Bronchial epithelial cell (primary cell): ENCODE data around the gene DOCK11. TPM values are rescaled to one million over a fixed set of nuclear protein-coding genes. Genes with fewer than 3 reads are reported as not detected.
"Not testable (repeated sequence)": the region's sequence is repeated elsewhere in the genome, so short reads cannot be mapped to it uniquely, and the experiment has no call there.

Experiments
- DNase-seq: peaks from one replicate; pipeline ENCODE4 v3.0.0-alpha.2; 2010; ENCODE audit warnings: low read depth
- FAIRE-seq: peaks from 2 replicates; lab custom pipeline; 2011; peaks lifted over from hg19 to GRCh38; lab: Jason Lieb, UNC
- H3K27me3 ChIP-seq: 2 replicates; pipeline ENCODE4 v1.5.1; 2011; ENCODE audit warnings: low read length; ENCODE audit not compliant: control insufficient read depth, insufficient read depth
- H3K36me3 ChIP-seq: 2 replicates; pipeline ENCODE4 v1.5.1; 2011; ENCODE audit warnings: low read length; ENCODE audit not compliant: control insufficient read depth, insufficient read depth
- H3K4me3 ChIP-seq: 2 replicates; pipeline ENCODE4 v1.5.1; 2011; ENCODE audit warnings: mild to moderate bottlenecking, low read depth, low read length, control low read depth
- total RNA-seq: library from RNA; depleted of rRNA; stranded (reverse); fragments of >200 nt; gene quantifications from 2 replicates; pipeline ENCODE4 v1.2.1, GENCODE V29; 2014
- TF ChIP-seq, protein P1 (sequence below): IDR thresholded peaks from 2 replicates; pipeline ENCODE4 v1.5.1; 2011; ENCODE audit warnings: mild to moderate bottlenecking, moderate library complexity, low read length, control low read depth, inconsistent platforms; ENCODE audit not compliant: insufficient read depth, severe bottlenecking

The DOCK11 gene
- total RNA-seq, 1 donor from 2014 or later, result 0.26 TPM

DNA sequence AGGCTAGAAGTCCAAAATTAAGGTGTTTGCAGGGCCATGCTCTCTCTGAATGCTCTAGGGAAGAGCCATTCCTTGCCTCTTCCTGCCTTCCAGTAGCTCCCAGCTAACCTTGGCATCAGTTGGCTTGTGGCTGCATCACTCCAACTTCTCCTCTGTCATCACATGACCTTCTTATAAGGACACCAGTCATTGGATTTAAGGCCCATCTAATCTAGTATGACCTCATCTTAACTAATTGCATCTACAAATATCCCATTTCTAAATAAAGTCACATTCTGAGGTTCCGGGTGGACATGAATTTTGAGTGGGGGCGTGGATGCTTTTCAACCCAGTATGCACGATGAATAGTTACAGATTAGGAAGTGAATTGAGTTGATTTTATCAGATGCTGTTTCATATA lies 89.7 kb downstream of the DOCK11 start:
- no peak for DNase-seq
- no peak for FAIRE-seq

DNA sequence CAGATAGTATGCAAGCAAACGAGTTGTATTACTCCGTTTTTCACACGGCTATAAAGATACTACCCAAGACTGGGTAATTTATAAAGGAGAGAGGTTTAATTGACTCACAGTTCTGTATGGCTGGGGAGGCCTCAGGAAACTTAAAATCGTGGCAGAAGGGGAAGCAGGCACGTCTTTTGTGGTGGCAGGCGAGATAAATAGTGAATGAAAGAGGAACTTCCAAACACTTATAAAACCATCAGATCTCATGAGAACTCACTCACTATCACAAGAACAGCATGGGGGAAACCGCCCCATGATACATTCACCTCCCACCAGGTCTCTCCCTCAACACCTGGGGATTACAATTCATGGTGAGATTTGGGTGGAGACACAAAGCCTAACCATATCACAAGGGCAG lies 90.6 kb downstream of the DOCK11 start:
- H3K36me3 ChIP-seq, FAIRE-seq, DNase-seq, H3K27me3 ChIP-seq, H3K4me3 ChIP-seq: not testable (repeated sequence)

More for the DNA sequence above, 89.7 kb downstream of the DOCK11 start:
- TF ChIP-seq, protein P1, sequence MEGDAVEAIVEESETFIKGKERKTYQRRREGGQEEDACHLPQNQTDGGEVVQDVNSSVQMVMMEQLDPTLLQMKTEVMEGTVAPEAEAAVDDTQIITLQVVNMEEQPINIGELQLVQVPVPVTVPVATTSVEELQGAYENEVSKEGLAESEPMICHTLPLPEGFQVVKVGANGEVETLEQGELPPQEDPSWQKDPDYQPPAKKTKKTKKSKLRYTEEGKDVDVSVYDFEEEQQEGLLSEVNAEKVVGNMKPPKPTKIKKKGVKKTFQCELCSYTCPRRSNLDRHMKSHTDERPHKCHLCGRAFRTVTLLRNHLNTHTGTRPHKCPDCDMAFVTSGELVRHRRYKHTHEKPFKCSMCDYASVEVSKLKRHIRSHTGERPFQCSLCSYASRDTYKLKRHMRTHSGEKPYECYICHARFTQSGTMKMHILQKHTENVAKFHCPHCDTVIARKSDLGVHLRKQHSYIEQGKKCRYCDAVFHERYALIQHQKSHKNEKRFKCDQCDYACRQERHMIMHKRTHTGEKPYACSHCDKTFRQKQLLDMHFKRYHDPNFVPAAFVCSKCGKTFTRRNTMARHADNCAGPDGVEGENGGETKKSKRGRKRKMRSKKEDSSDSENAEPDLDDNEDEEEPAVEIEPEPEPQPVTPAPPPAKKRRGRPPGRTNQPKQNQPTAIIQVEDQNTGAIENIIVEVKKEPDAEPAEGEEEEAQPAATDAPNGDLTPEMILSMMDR, result no peak
- H3K4me3 ChIP-seq, result no peak overlapping the region
- no peaks in the 10 kb centered on the region for H3K27me3 ChIP-seq
- H3K36me3 ChIP-seq, result no peaks in the 10 kb centered on the region

DNA sequence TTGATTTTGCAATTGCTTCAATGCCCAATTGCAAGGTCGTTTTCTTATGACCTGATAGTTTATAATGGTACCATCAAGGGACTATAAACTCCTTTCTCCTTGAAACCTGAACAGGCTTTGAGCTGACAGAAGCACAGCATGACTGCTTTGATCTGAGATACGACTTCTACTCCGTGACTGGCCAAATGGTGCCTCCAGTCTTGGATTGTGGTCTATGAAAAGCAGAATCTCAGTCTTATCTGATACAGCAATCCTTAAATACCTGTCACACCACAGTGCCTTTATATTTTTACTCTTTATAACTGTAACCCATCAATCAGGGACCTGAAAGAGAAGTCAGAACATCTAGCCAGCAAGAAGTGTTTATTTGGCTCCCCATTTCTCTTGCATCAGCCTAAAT lies 93.1 kb downstream of the DOCK11 start:
- FAIRE-seq (no peak), DNase-seq (no peak)
- Histone ChIP-seq H3K27me3 (no peaks in the 10 kb centered on the region), H3K36me3 (no peaks in the 10 kb centered on the region), H3K4me3 (no peak overlapping the region)
- TF ChIP-seq, protein P1, result no peak

DNA sequence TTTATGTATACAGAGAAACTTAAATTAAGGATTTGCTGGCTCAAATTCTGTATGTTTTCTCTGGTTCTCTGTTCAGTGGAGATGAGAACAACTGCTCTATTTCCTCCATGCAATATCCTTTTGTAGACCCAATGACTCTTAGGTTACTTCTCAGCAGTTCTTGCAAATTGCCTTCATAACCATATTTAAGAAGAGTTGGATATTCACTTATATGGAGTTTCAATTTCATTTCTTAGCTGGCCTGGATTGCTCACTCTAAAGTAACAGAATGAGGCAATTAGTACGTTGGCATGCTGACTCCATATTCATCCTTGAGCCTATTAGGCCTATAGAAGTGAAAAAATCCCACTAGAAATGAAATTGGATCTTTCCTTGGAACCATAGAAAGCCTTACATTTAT lies 93.6 kb downstream of the DOCK11 start:
- DNase-seq (no peak), FAIRE-seq (no peak)
- TF ChIP-seq, protein P1, result no peak
- Histone ChIP-seq H3K27me3 (no peaks in the 10 kb centered on the region), H3K4me3 (no peak overlapping the region), H3K36me3 (no peaks in the 10 kb centered on the region)

DNA sequence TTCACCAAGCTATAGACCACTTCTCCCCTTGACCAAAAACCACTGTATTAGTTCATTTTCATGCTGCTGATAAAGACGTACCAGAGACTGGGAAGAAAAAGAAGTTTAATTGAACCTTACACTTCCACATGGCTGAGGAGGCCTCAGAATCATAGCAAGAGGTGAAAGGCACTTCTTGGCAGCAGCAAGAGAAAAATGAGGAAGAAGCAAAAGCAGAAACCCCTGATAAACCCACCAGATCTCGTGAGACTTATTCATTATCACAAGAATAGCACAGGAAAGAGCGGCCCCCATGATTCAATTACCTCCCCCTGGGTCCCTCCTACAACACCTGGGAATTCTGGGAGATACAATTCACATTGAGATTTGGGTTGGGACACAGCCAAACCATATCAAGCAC lies 97.8 kb downstream of the DOCK11 start:
- H3K4me3 ChIP-seq, result no peak overlapping the region
- DNase-seq (no peak), FAIRE-seq (no peak)
- H3K27me3 ChIP-seq, result no peaks in the 10 kb centered on the region
- TF ChIP-seq, protein P1, result no peak
- no peaks in the 10 kb centered on the region for H3K36me3 ChIP-seq

DNA sequence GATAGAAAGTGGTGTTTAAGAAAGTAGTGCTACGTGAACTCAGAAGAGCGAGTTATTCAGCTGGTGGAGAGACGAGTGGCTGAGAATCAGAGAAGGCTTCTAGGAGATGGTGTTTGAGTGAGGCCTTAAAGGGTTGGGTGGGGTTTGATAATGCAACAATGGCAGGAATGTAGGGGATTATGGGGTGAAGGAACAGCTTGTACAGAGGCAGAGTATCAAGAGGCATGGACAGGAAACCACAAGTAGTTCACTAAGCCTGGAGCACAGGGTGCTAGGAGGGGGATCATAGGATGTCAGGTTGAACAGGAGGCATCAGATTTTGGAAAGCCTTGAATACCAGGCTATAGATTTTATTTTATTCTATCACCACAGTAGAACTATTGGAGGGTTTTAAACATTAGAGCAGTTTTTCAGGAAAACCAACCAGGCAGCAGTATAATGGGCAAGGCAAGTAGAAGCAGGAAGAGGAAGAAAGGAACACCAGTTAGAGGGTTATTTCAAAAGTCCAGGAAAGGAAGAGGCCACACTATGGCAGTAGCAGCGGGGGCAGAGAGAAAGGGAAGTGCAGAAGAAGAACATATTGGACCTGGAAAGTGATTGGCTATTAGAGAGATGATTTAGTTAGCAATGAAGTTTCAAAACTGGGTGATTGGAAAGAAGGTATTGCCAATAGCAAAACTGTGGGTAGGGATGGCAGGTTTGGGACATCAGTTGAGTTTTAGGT lies 99.2 kb downstream of the DOCK11 start:
- FAIRE-seq (no peak), DNase-seq (no peak)
- no peak overlapping the region for H3K4me3 ChIP-seq
- no peaks in the 10 kb centered on the region for H3K27me3 ChIP-seq
- no peaks in the 10 kb centered on the region for H3K36me3 ChIP-seq
- TF ChIP-seq, protein P1, result no peak
